ENCODE data around the gene PRR20G. TPM values are rescaled to one million over a fixed set of nuclear protein-coding genes. Genes with fewer than 3 reads are reported as not detected.

PRR20G gene
- total and polyA plus RNA-seq, 9 of the 15 experiments (the other 6 are each of a cell fraction or from before 2014, with no cell fraction given): not detected

GRCh38 chr3:127337001-127337400 lies 49.2 kb upstream of the PRR20G start:
- H3K27me3 ChIP-seq (ENCODE audit: control insufficient read depth in 2 of 2, insufficient read depth in 2 of 2, low read length in 2 of 2): no peaks in the 10 kb centered on the region; a peak in 1 of 5 replicates
- WGBS (ENCODE audit: insufficient coverage, low coverage, missing lambda C conversion rate): 0% methylated on average over 7 of the region's 7 CpGs
- no peak overlapping the region for H3K9ac ChIP-seq (ENCODE audit: insufficient read depth in 1 of 2, low read depth in 2 of 2, low read length in 2 of 2)
- intact Hi-C loops (cut with micrococcal nuclease): no loop called here
- H3K27ac ChIP-seq (ENCODE audit: extremely low read depth, low read depth, low read length): no peak overlapping the region
- ChIA-PET POLR2A (interaction anchor here (1.1 kb wide), 1 partner anchor 12 kb away, joined by 3 read pairs; no protein-coding TSS in a partner anchor), CTCF (ENCODE audit: low intra/inter-chr PET ratio) (no interaction called here)
- no peak overlapping the region for H3K4me3 ChIP-seq
- no peaks in the 10 kb centered on the region for H3K4me1 ChIP-seq (replicated peaks in 1 of 2; ENCODE audit: control insufficient read depth in 2 of 2, insufficient read depth in 2 of 2, low read length in 2 of 2)
- no peaks in the 10 kb centered on the region for H3K79me2 ChIP-seq (ENCODE audit: control insufficient read depth, insufficient read depth, low read length)
- no peaks in the 10 kb centered on the region; the same call in 1 of the 2 replicates for H3K9me3 ChIP-seq (replicated peaks; ENCODE audit: control insufficient read depth, insufficient read depth, low read depth, low read length)
- ATAC-seq (no peak), FAIRE-seq (no peak), DNase-seq (ENCODE audit: extremely low read depth in 1 of 4, low spot score in 3 of 4) (no peak)
- H3K9me1 ChIP-seq (ENCODE audit: control insufficient read depth, insufficient read depth, low read length): no peaks in the 10 kb centered on the region
- no peaks in the 10 kb centered on the region for H3K36me3 ChIP-seq (ENCODE audit: control insufficient read depth, insufficient read depth, low read length)
- no TSS peak for BruUV-seq (replicated peaks)
- no peak overlapping the region for H2AFZ ChIP-seq (ENCODE audit: low read depth, low read length)
- H3K4me2 ChIP-seq (ENCODE audit: insufficient read depth, low read length): no peak overlapping the region
- in situ Hi-C loops (cut with MboI): no loop called here
- no peaks in the 10 kb centered on the region for H4K20me1 ChIP-seq (replicated peaks; ENCODE audit: control insufficient read depth, insufficient read depth, low read length)
- TF ChIP-seq TAF9B (IDR thresholded peaks at IDR 0.05; ENCODE audit: partially characterized antibody) (no peak), RHOXF2B (CRISPR knock-in tag; conservative IDR thresholded peaks at IDR 0.05) (no peak), PATZ1 (CRISPR knock-in tag; IDR thresholded peaks at IDR 0.05; ENCODE audit: borderline replicate concordance) (no peak), SMC3 (conservative IDR thresholded peaks at IDR 0.05; ENCODE audit: insufficient read depth, low read depth, low read length) (no peak), CBFA2T3 (IDR thresholded peaks at IDR 0.05) (no peak), POLR3G (IDR thresholded peaks at IDR 0.05; ENCODE audit: extremely low read depth, insufficient read length, insufficient replicate concordance) (no peak), NRF1 (conservative IDR thresholded peaks at IDR 0.05 in 1 of 2, IDR thresholded peaks at IDR 0.05 in 1 of 2) (no peak), CBFB (CRISPR knock-in tag; IDR thresholded peaks at IDR 0.05) (no peak), GATA2 (CRISPR knock-in tag; IDR thresholded peaks at IDR 0.05) (no peak), MLX (CRISPR knock-in tag; conservative IDR thresholded peaks at IDR 0.05) (no peak), NR0B1 (IDR thresholded peaks at IDR 0.05; ENCODE audit: partially characterized antibody) (no peak), E2F8 (IDR thresholded peaks at IDR 0.05; ENCODE audit: low read depth, partially characterized antibody) (no peak), UBTF (IDR thresholded peaks at IDR 0.05; ENCODE audit: borderline replicate concordance in 1 of 2, low read depth in 2 of 2, low read length in 2 of 2) (no peak)
